Suprapubic skin (tissue), 4 donors: ENCODE data around the gene LARGE1.

Experiments used
- POLR2A ChIP-seq, 2 donors: fragments of 450-650 bp; IDR thresholded peaks; one replicate each; pipeline ENCODE4 v1.6.1; 2017; ENCODE audit warnings: antibody characterized with exemption in 2 of 2, mild to moderate bottlenecking in 2 of 2, moderate library complexity in 2 of 2
- POLR2AphosphoS5 ChIP-seq, 3 donors: sonication (generic); formaldehyde crosslinking; IDR thresholded peaks; one replicate each; pipeline ENCODE4 v1.6.1; 2017; ENCODE audit warnings: antibody characterized with exemption in 3 of 3
- TF ChIP-seq, protein P1 (sequence below), 2 donors: fragments of 200-600 bp in 1 of 2; fragments of 450-650 bp in 1 of 2; sonication (generic) in 1 of 2; IDR thresholded peaks; one replicate each; pipeline ENCODE4 v1.5.1; 2016 to 2019; ENCODE audit warnings: antibody characterized with exemption in 2 of 2, mild to moderate bottlenecking in 1 of 2, moderate library complexity in 1 of 2

- TF ChIP-seq, protein P1, sequence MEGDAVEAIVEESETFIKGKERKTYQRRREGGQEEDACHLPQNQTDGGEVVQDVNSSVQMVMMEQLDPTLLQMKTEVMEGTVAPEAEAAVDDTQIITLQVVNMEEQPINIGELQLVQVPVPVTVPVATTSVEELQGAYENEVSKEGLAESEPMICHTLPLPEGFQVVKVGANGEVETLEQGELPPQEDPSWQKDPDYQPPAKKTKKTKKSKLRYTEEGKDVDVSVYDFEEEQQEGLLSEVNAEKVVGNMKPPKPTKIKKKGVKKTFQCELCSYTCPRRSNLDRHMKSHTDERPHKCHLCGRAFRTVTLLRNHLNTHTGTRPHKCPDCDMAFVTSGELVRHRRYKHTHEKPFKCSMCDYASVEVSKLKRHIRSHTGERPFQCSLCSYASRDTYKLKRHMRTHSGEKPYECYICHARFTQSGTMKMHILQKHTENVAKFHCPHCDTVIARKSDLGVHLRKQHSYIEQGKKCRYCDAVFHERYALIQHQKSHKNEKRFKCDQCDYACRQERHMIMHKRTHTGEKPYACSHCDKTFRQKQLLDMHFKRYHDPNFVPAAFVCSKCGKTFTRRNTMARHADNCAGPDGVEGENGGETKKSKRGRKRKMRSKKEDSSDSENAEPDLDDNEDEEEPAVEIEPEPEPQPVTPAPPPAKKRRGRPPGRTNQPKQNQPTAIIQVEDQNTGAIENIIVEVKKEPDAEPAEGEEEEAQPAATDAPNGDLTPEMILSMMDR (IDR thresholded peaks at IDR 0.05): no peak
- TF ChIP-seq POLR2AphosphoS5 (IDR thresholded peaks at IDR 0.05) (no peak), POLR2A (IDR thresholded peaks at IDR 0.05) (no peak)
These were observed 658.6 kb downstream of the LARGE1 start for GRCh38 chr22:33261699-33262098.
